IMR-90 (cell line): Measurements from ENCODE around the gene COL5A1. TPM values are rescaled to one million over a fixed set of nuclear protein-coding genes. Genes with fewer than 3 reads are reported as not detected.

Experiments
- ATAC-seq: fragments of 200-7000 bp; cut with Tn5 transposase; 2 replicates; pipeline ENCODE4 v1.9.1; 2020; ENCODE audit warnings: low read depth, mild to moderate bottlenecking, moderate library complexity
- BruUV-seq: library from RNA; stranded (reverse); fragments of 400-500 nt; replicated peaks from 2 replicates; lab custom pipeline; 2021; lab: Mats Ljungman, UMichigan
- CTCF ChIA-PET: fragments of 300-600 bp; formaldehyde crosslinking; extraction: SDS; loops from one replicate; lab custom pipeline; 2021; ENCODE audit warnings: antibody characterized with exemption; lab: Yijun Ruan, JAX
- POLR2A ChIA-PET: fragments of 300-600 bp; sonication (Branson Sonifier 250); formaldehyde crosslinking; loops from one replicate; lab custom pipeline; 2022; ENCODE audit warnings: antibody characterized with exemption; ENCODE audit not compliant: unreplicated experiment; lab: Charles Lee
- DNase-seq: peaks from one replicate; pipeline ENCODE4 v3.0.0; 2013
- H2AFZ ChIP-seq: replicated peaks from 2 replicates; pipeline ENCODE3; 2013; ENCODE audit warnings: low read length, mild to moderate bottlenecking; ENCODE audit not compliant: poor library complexity
- H2AK5ac ChIP-seq: 2 replicates; pipeline ENCODE4 v1.6.1; 2013; ENCODE audit warnings: low read depth, low read length, inconsistent platforms
- H2AK9ac ChIP-seq: replicated peaks from 2 replicates; pipeline ENCODE3; 2013; ENCODE audit warnings: mild to moderate bottlenecking, low read depth, low read length, moderate library complexity; ENCODE audit not compliant: poor library complexity
- H2BK120ac ChIP-seq: 2 replicates; pipeline ENCODE4 v1.6.1; 2013; ENCODE audit warnings: low read depth, low read length, inconsistent platforms
- H2BK15ac ChIP-seq: 3 replicates; pipeline ENCODE4 v1.6.1; 2013; ENCODE audit warnings: low read depth, low read length, inconsistent platforms
- H2BK20ac ChIP-seq: 2 replicates; pipeline ENCODE4 v1.6.1; 2013; ENCODE audit warnings: low read depth, mild to moderate bottlenecking, inconsistent platforms, low read length, moderate library complexity
- H2BK5ac ChIP-seq: 2 replicates; pipeline ENCODE4 v1.6.1; 2013; ENCODE audit warnings: mild to moderate bottlenecking, low read depth, low read length, inconsistent platforms; ENCODE audit not compliant: poor library complexity, severe bottlenecking
- H3K14ac ChIP-seq: replicated peaks from 2 replicates; pipeline ENCODE4 v1.6.1; 2013; ENCODE audit warnings: low read depth, low read length, inconsistent platforms
- H3K18ac ChIP-seq: 2 replicates; pipeline ENCODE4 v1.6.1; 2013; ENCODE audit warnings: low read depth, low read length, control low read depth
- H3K23ac ChIP-seq: 2 replicates; pipeline ENCODE4 v1.6.1; 2013; ENCODE audit warnings: low read depth, low read length, inconsistent platforms
- H3K27ac ChIP-seq: 2 replicates; pipeline ENCODE4 v1.5.1; 2013; ENCODE audit warnings: mild to moderate bottlenecking, control low read depth, low read length; ENCODE audit not compliant: insufficient read depth
- H3K27me3 ChIP-seq: 2 replicates; pipeline ENCODE4 v1.6.1; 2013; ENCODE audit warnings: low read length; ENCODE audit not compliant: control insufficient read depth, insufficient read depth
- H3K36me3 ChIP-seq: 2 replicates; pipeline ENCODE4 v1.6.1; 2013; ENCODE audit warnings: low read length, mixed read lengths; ENCODE audit not compliant: control insufficient read depth, insufficient read depth
- H3K4ac ChIP-seq: 2 replicates; pipeline ENCODE4 v1.6.1; 2013; ENCODE audit warnings: low read depth, low read length, inconsistent platforms
- H3K4me1 ChIP-seq: 2 replicates; pipeline ENCODE4 v1.6.1; 2013; ENCODE audit warnings: low read length, mixed read lengths; ENCODE audit not compliant: control insufficient read depth, insufficient read depth
- H3K4me2 ChIP-seq: 2 replicates; pipeline ENCODE4 v1.6.1; 2013; ENCODE audit warnings: low read depth, mild to moderate bottlenecking, control low read depth, low read length, moderate library complexity
- H3K4me3 ChIP-seq: 2 replicates; pipeline ENCODE4 v1.5.1; 2013; ENCODE audit warnings: low read depth, mild to moderate bottlenecking, control low read depth, low read length, moderate library complexity; ENCODE audit not compliant: insufficient read depth
- H3K56ac ChIP-seq: 2 replicates; pipeline ENCODE4 v1.6.1; 2013; ENCODE audit warnings: low read length, inconsistent platforms; ENCODE audit not compliant: insufficient read depth; ENCODE audit errors: extremely low read depth
- H3K79me1 ChIP-seq, 2 experiments: 2 replicates each; pipeline ENCODE4 v1.6.1; 2013; ENCODE audit warnings: low read length in 2 of 2, inconsistent platforms in 1 of 2, low read depth in 1 of 2
- H3K9ac ChIP-seq: 2 replicates; pipeline ENCODE4 v1.6.1; 2013; ENCODE audit warnings: low read depth, low read length, control low read depth
- H3K9me1 ChIP-seq: 2 replicates; pipeline ENCODE4 v1.6.1; 2013; ENCODE audit warnings: low read length, inconsistent platforms; ENCODE audit not compliant: insufficient read depth
- H3K9me3 ChIP-seq: 2 replicates; pipeline ENCODE4 v1.6.1; 2013; ENCODE audit warnings: low read length; ENCODE audit not compliant: control insufficient read depth, insufficient read depth
- H4K20me1 ChIP-seq: 2 replicates; pipeline ENCODE4 v1.6.1; 2013; ENCODE audit warnings: low read length, inconsistent platforms; ENCODE audit not compliant: insufficient read depth
- H4K5ac ChIP-seq: 2 replicates; pipeline ENCODE4 v1.6.1; 2013; ENCODE audit warnings: mild to moderate bottlenecking, low read depth, low read length, control low read depth
- H4K8ac ChIP-seq, 2 experiments: 2 replicates each; pipeline ENCODE4 v1.6.1; 2013; ENCODE audit warnings: low read depth in 2 of 2, low read length in 2 of 2, control low read depth in 1 of 2, inconsistent platforms in 1 of 2
- H4K91ac ChIP-seq: 2 replicates; pipeline ENCODE4 v1.6.1; 2013; ENCODE audit warnings: low read depth, low read length, inconsistent platforms; ENCODE audit not compliant: insufficient read depth
- BHLHE40 ChIP-seq: fragments of 150-350 bp; IDR thresholded peaks from 2 replicates; pipeline ENCODE4 v1.6.1; 2016; ENCODE audit warnings: mild to moderate bottlenecking, low read depth, low read length
- CEBPB ChIP-seq: IDR thresholded peaks from 2 replicates; pipeline ENCODE4 v1.6.1; 2012; ENCODE audit warnings: low read depth, low read length, improper control_type of control experiment
- CHD1 ChIP-seq: IDR thresholded peaks from 2 replicates; pipeline ENCODE4 v1.6.1; 2012; ENCODE audit warnings: low read depth, low read length, improper control_type of control experiment
- FOS ChIP-seq: fragments of 150-350 bp; IDR thresholded peaks from 2 replicates; pipeline ENCODE4 v1.6.1; 2016; ENCODE audit warnings: low read depth, low read length
- MAFK ChIP-seq: IDR thresholded peaks from 2 replicates; pipeline ENCODE4 v1.6.1; 2012; ENCODE audit warnings: low read depth, low read length, improper control_type of control experiment
- MAZ ChIP-seq: IDR thresholded peaks from 2 replicates; pipeline ENCODE4 v1.6.1; 2012; ENCODE audit warnings: low read depth, mild to moderate bottlenecking, low read length, improper control_type of control experiment, moderate library complexity, borderline replicate concordance
- MXI1 ChIP-seq: IDR thresholded peaks from 2 replicates; pipeline ENCODE4 v1.6.1; 2012; ENCODE audit warnings: low read depth, mild to moderate bottlenecking, low read length, moderate library complexity, borderline replicate concordance
- NFE2L2 ChIP-seq: fragments of 150-350 bp; IDR thresholded peaks from 2 replicates; pipeline ENCODE4 v1.6.1; 2016; ENCODE audit warnings: low read depth, mild to moderate bottlenecking, low read length
- POLR2A ChIP-seq: IDR thresholded peaks from 2 replicates; pipeline ENCODE4 v1.6.1; 2012; ENCODE audit warnings: mild to moderate bottlenecking, low read depth, low read length
- RAD21 ChIP-seq: IDR thresholded peaks from 2 replicates; pipeline ENCODE4 v1.6.1; 2012; ENCODE audit warnings: low read length, improper control_type of control experiment
- RCOR1 ChIP-seq: IDR thresholded peaks from 2 replicates; pipeline ENCODE4 v1.6.1; 2012; ENCODE audit warnings: mild to moderate bottlenecking, low read length, improper control_type of control experiment; ENCODE audit not compliant: insufficient replicate concordance
- RFX5 ChIP-seq: IDR thresholded peaks from 2 replicates; pipeline ENCODE4 v1.8.0; 2012; ENCODE audit warnings: low read depth, mild to moderate bottlenecking, low read length, moderate library complexity
- SMC3 ChIP-seq: fragments of 150-350 bp; IDR thresholded peaks from 2 replicates; pipeline ENCODE4 v1.6.1; 2016; ENCODE audit warnings: low read depth, mild to moderate bottlenecking, antibody characterized with exemption, low read length, moderate library complexity
- WGBS, 2 experiments: methylation state at CpG; one replicate each; pipeline versions ENCODE4 v1.1.5 to v1.1.7; 2013; ENCODE audit warnings: missing lambda C conversion rate in 2 of 2; ENCODE audit not compliant: insufficient read length in 1 of 2; ENCODE audit errors: extremely low coverage in 2 of 2; 5-methylcytosine and 5-hydroxymethylcytosine counted together
- dilution Hi-C: fragments of 300-500 bp; cut with HindIII; formaldehyde crosslinking; loops from one replicate; pipeline ENCODE4 v1.14.3; 2018; ENCODE audit warnings: low sequenced_read_pairs; ENCODE audit not compliant: unreplicated experiment
- in situ Hi-C: fragments of 300-500 bp; cut with MboI; formaldehyde crosslinking; loops from 3 replicates; pipeline ENCODE4 v1.14.3; 2019; ENCODE audit warnings: low sequenced_read_pairs, inconsistent platforms, mixed read lengths
- intact Hi-C: fragments of 100-400 bp; cut with micrococcal nuclease; formaldehyde crosslinking; loops from 2 replicates; pipeline ENCODE4 v1.10.0; 2022
- polyA plus RNA-seq, 3 experiments: library from polyadenylated mRNA; depleted of rRNA; stranded (reverse); fragments of >200 nt; gene quantifications; 2 replicates each; pipeline ENCODE4 v1.2.3, GENCODE V29; 2012; ENCODE audit warnings: low replicate concordance in 1 of 3
- total RNA-seq: library from RNA; depleted of rRNA; stranded (reverse); fragments of >200 nt; gene quantifications from 2 replicates; pipeline ENCODE4 v1.2.3, GENCODE V29; 2012
- TF ChIP-seq, protein P1 (sequence below): conservative IDR thresholded peaks from 2 replicates; pipeline ENCODE4 v1.5.1; 2012; ENCODE audit warnings: mild to moderate bottlenecking, low read depth, low read length, improper control_type of control experiment
- TF ChIP-seq, protein P2 (sequence below): fragments of 150-350 bp; IDR thresholded peaks from 2 replicates; pipeline ENCODE4 v1.6.1; 2017; ENCODE audit warnings: mild to moderate bottlenecking, antibody characterized with exemption, low read length, low read depth
- TF ChIP-seq, protein P3 (sequence below): fragments of 150-350 bp; IDR thresholded peaks from 2 replicates; pipeline ENCODE4 v1.6.1; 2016; ENCODE audit warnings: low read depth, mild to moderate bottlenecking, low read length, moderate library complexity, borderline replicate concordance

Gene COL5A1
- total and polyA plus RNA-seq, 2 of the 4 experiments (the other 2 are of a cell fraction) = 19.2 to 173 TPM

GRCh38 chr9:134621558-134622110, 20.0 kb upstream of the COL5A1 start:
- BruUV-seq = no TSS peak
- H4K91ac ChIP-seq = no peak overlapping the region
- H3K56ac ChIP-seq = no peak overlapping the region
- H2BK20ac ChIP-seq = no peak overlapping the region
- no peak overlapping the region for H3K18ac ChIP-seq
- no peak overlapping the region for H3K14ac ChIP-seq
- intact Hi-C loops = no loop called here
- H2BK120ac ChIP-seq = no peak overlapping the region
- no peak overlapping the region for H3K27ac ChIP-seq
- H4K20me1 ChIP-seq = no peaks in the 10 kb centered on the region
- no peaks in the 10 kb centered on the region for H3K36me3 ChIP-seq
- peaks cover 23% of the 10 kb centered on the region for H3K4me1 ChIP-seq
- H2AFZ ChIP-seq = peak overlapping the region; percentile 9
- TF ChIP-seq NFE2L2 = no peak
- TF ChIP-seq, protein P1, sequence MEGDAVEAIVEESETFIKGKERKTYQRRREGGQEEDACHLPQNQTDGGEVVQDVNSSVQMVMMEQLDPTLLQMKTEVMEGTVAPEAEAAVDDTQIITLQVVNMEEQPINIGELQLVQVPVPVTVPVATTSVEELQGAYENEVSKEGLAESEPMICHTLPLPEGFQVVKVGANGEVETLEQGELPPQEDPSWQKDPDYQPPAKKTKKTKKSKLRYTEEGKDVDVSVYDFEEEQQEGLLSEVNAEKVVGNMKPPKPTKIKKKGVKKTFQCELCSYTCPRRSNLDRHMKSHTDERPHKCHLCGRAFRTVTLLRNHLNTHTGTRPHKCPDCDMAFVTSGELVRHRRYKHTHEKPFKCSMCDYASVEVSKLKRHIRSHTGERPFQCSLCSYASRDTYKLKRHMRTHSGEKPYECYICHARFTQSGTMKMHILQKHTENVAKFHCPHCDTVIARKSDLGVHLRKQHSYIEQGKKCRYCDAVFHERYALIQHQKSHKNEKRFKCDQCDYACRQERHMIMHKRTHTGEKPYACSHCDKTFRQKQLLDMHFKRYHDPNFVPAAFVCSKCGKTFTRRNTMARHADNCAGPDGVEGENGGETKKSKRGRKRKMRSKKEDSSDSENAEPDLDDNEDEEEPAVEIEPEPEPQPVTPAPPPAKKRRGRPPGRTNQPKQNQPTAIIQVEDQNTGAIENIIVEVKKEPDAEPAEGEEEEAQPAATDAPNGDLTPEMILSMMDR = no peak
- TF ChIP-seq POLR2A = no peak
- TF ChIP-seq MAZ = no peak
- no peak for TF ChIP-seq SMC3
- no peak for TF ChIP-seq CHD1
- no peak for TF ChIP-seq MXI1
- TF ChIP-seq RFX5 = no peak
- TF ChIP-seq FOS = no peak
- no peak for TF ChIP-seq MAFK
- TF ChIP-seq, protein P2, sequence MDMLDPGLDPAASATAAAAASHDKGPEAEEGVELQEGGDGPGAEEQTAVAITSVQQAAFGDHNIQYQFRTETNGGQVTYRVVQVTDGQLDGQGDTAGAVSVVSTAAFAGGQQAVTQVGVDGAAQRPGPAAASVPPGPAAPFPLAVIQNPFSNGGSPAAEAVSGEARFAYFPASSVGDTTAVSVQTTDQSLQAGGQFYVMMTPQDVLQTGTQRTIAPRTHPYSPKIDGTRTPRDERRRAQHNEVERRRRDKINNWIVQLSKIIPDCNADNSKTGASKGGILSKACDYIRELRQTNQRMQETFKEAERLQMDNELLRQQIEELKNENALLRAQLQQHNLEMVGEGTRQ = no peak
- TF ChIP-seq, protein P3, sequence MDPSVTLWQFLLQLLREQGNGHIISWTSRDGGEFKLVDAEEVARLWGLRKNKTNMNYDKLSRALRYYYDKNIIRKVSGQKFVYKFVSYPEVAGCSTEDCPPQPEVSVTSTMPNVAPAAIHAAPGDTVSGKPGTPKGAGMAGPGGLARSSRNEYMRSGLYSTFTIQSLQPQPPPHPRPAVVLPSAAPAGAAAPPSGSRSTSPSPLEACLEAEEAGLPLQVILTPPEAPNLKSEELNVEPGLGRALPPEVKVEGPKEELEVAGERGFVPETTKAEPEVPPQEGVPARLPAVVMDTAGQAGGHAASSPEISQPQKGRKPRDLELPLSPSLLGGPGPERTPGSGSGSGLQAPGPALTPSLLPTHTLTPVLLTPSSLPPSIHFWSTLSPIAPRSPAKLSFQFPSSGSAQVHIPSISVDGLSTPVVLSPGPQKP = no peak
- TF ChIP-seq BHLHE40 = no peak
- TF ChIP-seq RCOR1 = no peak
- no peak for TF ChIP-seq CEBPB
- no peak for TF ChIP-seq RAD21
- H3K4me3 ChIP-seq = no peak overlapping the region
- ATAC-seq (no peak), DNase-seq (no peak)
- no peak overlapping the region for H3K4me2 ChIP-seq
- CTCF ChIA-PET = no interaction called here
- H2BK15ac ChIP-seq = no peak overlapping the region
- no peak overlapping the region for H3K9ac ChIP-seq
- no peaks in the 10 kb centered on the region for H3K9me3 ChIP-seq
- 99% methylated on average over 8 of the region's 12 CpGs; no CpG with 5 or more reads in 1 of the 2 experiments for WGBS, 2 experiments
- H2AK9ac ChIP-seq = peak overlapping the region; percentile 45
- no peak overlapping the region for H2BK5ac ChIP-seq
- in situ Hi-C loops = no loop called here
- no peak overlapping the region for H4K5ac ChIP-seq
- H4K8ac ChIP-seq = no peak overlapping the region
- POLR2A ChIA-PET = no interaction called here
- no peak overlapping the region for H3K23ac ChIP-seq
- H3K27me3 ChIP-seq = no peaks in the 10 kb centered on the region; the same call in 1 of the 2 replicates
- peak overlapping the region; percentile 54; the same call in 1 of the 2 replicates for H2AK5ac ChIP-seq
- dilution Hi-C loops = no loop called here
- H3K9me1 ChIP-seq = peaks cover 21% of the 10 kb centered on the region
- H3K79me1 ChIP-seq = peaks cover 0 to 11% of the 10 kb centered on the region in 2 experiments; a peak in 1 of 4 replicates
- H3K4ac ChIP-seq = no peak overlapping the region
